Measurements from ENCODE around the gene RBM22.

RBM22 gene

GRCh38 chr5:150647275-150648251, 53.3 kb downstream of the RBM22 start:
- peaks cover 69% of the 10 kb centered on the region for H3K4me1 ChIP-seq

GRCh38 chr5:150645070-150645700, 55.7 kb downstream of the RBM22 start:
- Histone ChIP-seq H3K4me1 (peaks cover 61% of the 10 kb centered on the region), H3K4me3 (no peak overlapping the region), H3K4me2 (no peak overlapping the region), H4K20me1 (peaks cover 57% of the 10 kb centered on the region), H3K9me3 (no peaks in the 10 kb centered on the region), H3K36me3 (peaks cover 42% of the 10 kb centered on the region), H3K27me3 (no peaks in the 10 kb centered on the region), H3K27ac (no peak overlapping the region), H3K9ac (no peak overlapping the region)
- TF ChIP-seq Cebpa-rat (IDR thresholded peaks at IDR 0.05): no peak

More at GRCh38 chr5:150647275-150648251, 53.3 kb downstream of the RBM22 start:
- Histone ChIP-seq H4K20me1 (peaks cover 57% of the 10 kb centered on the region), H3K9ac (no peak overlapping the region), H3K36me3 (peaks cover 62% of the 10 kb centered on the region), H3K4me2 (no peak overlapping the region), H3K27ac (no peak overlapping the region), H3K27me3 (no peaks in the 10 kb centered on the region), H3K4me3 (no peak overlapping the region), H3K9me3 (no peaks in the 10 kb centered on the region)
- no peak for TF ChIP-seq Cebpa-rat (IDR thresholded peaks at IDR 0.05)

GRCh38 chr5:150644514-150644913, 56.3 kb downstream of the RBM22 start:
- H3K36me3 ChIP-seq: peaks cover 39% of the 10 kb centered on the region
- H3K4me1 ChIP-seq: peaks cover 61% of the 10 kb centered on the region
- no peak overlapping the region for H3K9ac ChIP-seq
- peaks cover 58% of the 10 kb centered on the region for H4K20me1 ChIP-seq
- no peak overlapping the region; the same call in 1 of the 2 replicates for H3K4me2 ChIP-seq
- TF ChIP-seq Cebpa-rat (IDR thresholded peaks at IDR 0.05): no peak
- H3K4me3 ChIP-seq: no peak overlapping the region
- no peaks in the 10 kb centered on the region for H3K27me3 ChIP-seq
- H3K27ac ChIP-seq: no peak overlapping the region
- no peaks in the 10 kb centered on the region for H3K9me3 ChIP-seq

GRCh38 chr5:150644058-150644457, 56.8 kb downstream of the RBM22 start:
- H3K27ac ChIP-seq: no peak overlapping the region
- no peaks in the 10 kb centered on the region for H3K27me3 ChIP-seq
- peaks cover 62% of the 10 kb centered on the region for H4K20me1 ChIP-seq
- H3K4me3 ChIP-seq: no peak overlapping the region
- H3K4me2 ChIP-seq: no peak overlapping the region; the same call in 1 of the 2 replicates
- H3K36me3 ChIP-seq: peaks cover 34% of the 10 kb centered on the region
- no peak overlapping the region for H3K9ac ChIP-seq
- peaks cover 61% of the 10 kb centered on the region for H3K4me1 ChIP-seq
- no peaks in the 10 kb centered on the region for H3K9me3 ChIP-seq
- TF ChIP-seq Cebpa-rat (IDR thresholded peaks at IDR 0.05): no peak

GRCh38 chr5:150642991-150643710, 57.7 kb downstream of the RBM22 start:
- no peak overlapping the region for H3K27ac ChIP-seq
- no peak overlapping the region for H3K4me3 ChIP-seq
- no peak overlapping the region for H3K9ac ChIP-seq

DNA sequence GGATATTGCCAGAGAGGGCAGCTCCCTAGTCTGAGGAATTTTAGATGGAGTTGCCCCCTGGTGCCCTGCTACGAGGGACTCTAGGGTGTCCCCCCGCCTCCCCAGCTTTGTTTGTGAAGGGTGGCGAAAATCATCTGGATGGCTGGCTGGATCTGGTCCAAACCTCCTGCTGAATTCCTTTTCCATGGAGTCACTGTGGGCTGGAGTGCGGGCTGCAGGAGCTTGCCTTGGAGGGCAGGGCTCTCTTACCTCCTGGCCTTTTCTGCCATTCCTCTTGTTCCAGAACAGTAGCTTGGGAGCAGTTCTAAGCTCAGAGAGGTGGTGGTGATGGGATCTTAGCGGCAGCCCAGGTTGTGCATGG, 58.3 kb downstream of the RBM22 start:
- Histone ChIP-seq H3K9ac (no peak overlapping the region), H3K4me3 (no peak overlapping the region), H3K36me3 (peaks cover 19% of the 10 kb centered on the region), H4K20me1 (peaks cover 77% of the 10 kb centered on the region), H3K4me1 (peaks cover 68% of the 10 kb centered on the region), H3K27ac (no peak overlapping the region), H3K27me3 (no peaks in the 10 kb centered on the region), H3K4me2 (no peak overlapping the region), H3K9me3 (no peaks in the 10 kb centered on the region)
- TF ChIP-seq Cebpa-rat (IDR thresholded peaks at IDR 0.05): no peak

More at GRCh38 chr5:150642991-150643710, 57.7 kb downstream of the RBM22 start:
- no peak for TF ChIP-seq Cebpa-rat (IDR thresholded peaks at IDR 0.05)
- Histone ChIP-seq H3K36me3 (peaks cover 25% of the 10 kb centered on the region), H3K9me3 (no peaks in the 10 kb centered on the region), H3K4me1 (peaks cover 67% of the 10 kb centered on the region), H3K27me3 (no peaks in the 10 kb centered on the region), H3K4me2 (no peak overlapping the region), H4K20me1 (peaks cover 71% of the 10 kb centered on the region)

DNA sequence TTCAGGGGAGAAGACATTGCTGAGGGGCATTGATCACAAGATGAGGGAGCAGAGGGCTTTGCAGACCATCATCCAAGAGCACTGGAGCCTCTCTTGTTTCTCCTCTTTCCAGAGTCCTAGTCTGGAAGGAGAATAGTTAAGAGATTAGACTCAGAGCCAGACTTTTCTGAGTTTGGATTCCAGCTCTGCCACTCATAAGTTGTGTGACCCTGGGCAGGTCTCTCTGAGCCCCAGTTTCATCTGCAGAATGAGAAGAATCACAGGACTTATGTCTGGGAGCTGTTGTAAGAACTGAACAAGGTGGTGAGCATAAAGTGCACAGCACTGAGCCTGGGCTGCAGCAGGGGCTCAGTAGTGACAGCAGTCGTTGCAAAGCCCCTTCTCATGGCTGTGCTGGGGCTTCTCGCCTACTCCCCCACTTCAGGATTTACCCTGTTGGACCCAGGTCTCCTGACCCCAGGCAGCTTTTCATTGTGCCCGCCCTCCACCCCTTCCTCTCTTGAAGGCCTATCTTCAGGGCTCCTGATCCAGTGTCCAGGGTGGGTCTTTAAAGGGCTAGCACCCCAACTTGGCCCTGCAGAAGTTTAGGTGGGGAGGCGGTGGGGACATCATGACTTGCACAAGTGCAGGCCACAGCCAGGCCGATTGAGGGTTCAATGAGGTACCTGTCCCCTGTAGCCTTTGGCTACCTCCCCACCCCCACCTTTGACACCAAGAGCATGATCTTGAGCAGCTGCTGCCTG, 58.9 kb downstream of the RBM22 start:
- no peaks in the 10 kb centered on the region for H3K27me3 ChIP-seq
- no peak overlapping the region for H3K27ac ChIP-seq
- H3K36me3 ChIP-seq: peaks cover 14% of the 10 kb centered on the region; the same call in 1 of the 2 replicates
- peaks cover 82% of the 10 kb centered on the region for H4K20me1 ChIP-seq
- peaks cover 74% of the 10 kb centered on the region for H3K4me1 ChIP-seq
- no peak overlapping the region for H3K4me3 ChIP-seq
- H3K9ac ChIP-seq: no peak overlapping the region
- TF ChIP-seq Cebpa-rat (IDR thresholded peaks at IDR 0.05): no peak
- H3K9me3 ChIP-seq: no peaks in the 10 kb centered on the region
- no peak overlapping the region for H3K4me2 ChIP-seq

DNA sequence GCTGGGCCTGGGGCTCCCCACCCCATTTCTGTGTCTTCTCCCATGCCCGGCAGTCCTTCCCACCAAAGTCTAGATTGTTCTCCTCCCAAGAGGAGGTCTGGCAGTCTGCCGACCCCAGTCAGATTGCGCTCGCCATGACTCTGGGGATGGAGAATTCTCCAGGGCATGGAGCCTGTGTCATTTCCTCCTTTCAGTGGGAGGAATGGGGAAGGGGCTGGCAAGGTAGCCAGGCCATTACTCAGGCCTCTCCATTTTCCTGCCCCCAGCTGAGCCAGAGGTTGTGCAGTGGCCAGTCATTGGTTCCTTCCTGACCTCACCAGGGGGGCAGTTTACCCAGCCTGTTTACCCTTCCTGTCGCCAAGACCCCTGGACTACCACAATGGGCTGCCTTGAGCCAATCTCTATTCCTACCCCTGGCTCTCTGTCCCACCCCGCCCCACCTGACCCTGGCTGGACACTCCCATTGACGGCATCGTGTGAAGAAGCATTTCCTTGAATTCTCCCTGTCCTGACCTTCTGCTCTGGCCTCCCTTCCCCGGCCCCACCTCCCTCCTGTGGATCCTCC, 59.8 kb downstream of the RBM22 start:
- peaks cover 90% of the 10 kb centered on the region for H4K20me1 ChIP-seq
- H3K27me3 ChIP-seq: no peaks in the 10 kb centered on the region
- no peak for TF ChIP-seq Cebpa-rat (IDR thresholded peaks at IDR 0.05)
- H3K36me3 ChIP-seq: peaks cover 14% of the 10 kb centered on the region; the same call in 1 of the 2 replicates
- H3K9me3 ChIP-seq: no peaks in the 10 kb centered on the region
- no peak overlapping the region for H3K4me3 ChIP-seq
- peaks cover 83% of the 10 kb centered on the region for H3K4me1 ChIP-seq
- H3K9ac ChIP-seq: no peak overlapping the region
- H3K4me2 ChIP-seq: peak overlapping the region; percentile 36
- no peak overlapping the region for H3K27ac ChIP-seq
